Adrenal gland (tissue), 12 donors: ENCODE data around the gene TIGIT. TPM values are rescaled to one million over a fixed set of nuclear protein-coding genes. Genes with fewer than 3 reads are reported as not detected.

Experiments
- DNase-seq, 7 donors: peaks; one replicate each; pipeline ENCODE4 v3.0.0-alpha.2; 2019 to 2020
- H3K27ac ChIP-seq, 5 donors: fragments of 200-600 bp; sonication (generic) in 4 of 5; 1 replicate in 3 of 5; 2 replicates in 2 of 5; pipeline versions ENCODE4 v1.5.1 to v1.8.0; 2016 to 2020; ENCODE audit warnings: mild to moderate bottlenecking in 1 of 5
- H3K27me3 ChIP-seq: fragments of 200-600 bp; 2 replicates; pipeline ENCODE4 v1.8.0; 2021
- H3K36me3 ChIP-seq, 2 donors: fragments of 200-600 bp; replicated peaks in 1 of 2; 1 replicate in 1 of 2; 2 replicates in 1 of 2; pipeline versions ENCODE4 v1.5.1 to v1.8.0; 2018 to 2022
- H3K4me1 ChIP-seq, 2 donors: fragments of 200-600 bp; replicated peaks in 1 of 2; 1 replicate in 1 of 2; 2 replicates in 1 of 2; pipeline versions ENCODE4 v1.5.1 to v1.8.0; 2018 to 2021
- H3K4me3 ChIP-seq, 4 donors: fragments of 200-600 bp; sonication (generic) in 3 of 4; one replicate each; pipeline ENCODE4 v1.5.1; 2016 to 2018
- H3K9me3 ChIP-seq, 3 donors: fragments of 200-600 bp; sonication (generic) in 1 of 3; replicated peaks in 1 of 3; 1 replicate in 2 of 3; 2 replicates in 1 of 3; pipeline versions ENCODE4 v1.5.1 to v1.8.0; 2016 to 2021
- POLR2A ChIP-seq, 2 donors: fragments of 450-650 bp; IDR thresholded peaks; one replicate each; pipeline ENCODE4 v1.6.1; 2017; ENCODE audit warnings: antibody characterized with exemption in 2 of 2, mild to moderate bottlenecking in 2 of 2, moderate library complexity in 1 of 2
- WGBS, 4 donors: extraction: QIAGEN DNeasy Blood & Tissue Kit in 2 of 4; methylation state at CpG; one replicate each; pipeline versions ENCODE4 v1.1.5 to v1.1.7; 2013 to 2017; 5-methylcytosine and 5-hydroxymethylcytosine counted together
- intact Hi-C, 2 donors: fragments of 100-400 bp; cut with DNase I; formaldehyde crosslinking; loops; one replicate each; pipeline versions ENCODE4 v1.14.1 to v1.15.0; 2022 to 2023
- polyA plus RNA-seq, 3 donors: library from polyadenylated mRNA; stranded (reverse); fragments of 200-250 nt in 2 of 3; fragments of 350-450 nt in 1 of 3; fragmentation: Illumina TruSeq in 1 of 3; extraction: RNeasy Lipid Tissue Mini Kit (QIAGEN cat#74804) in 1 of 3; gene quantifications; one replicate each; pipeline ENCODE4 v1.2.3, GENCODE V29; 2013 to 2014
- total RNA-seq, 9 donors: library from RNA; depleted of rRNA in 4 of 9; stranded (reverse); fragments of >200 nt in 4 of 9; fragments of 120-200 nt in 1 of 9; fragmentation: NEBNext Ultra II Directional in 1 of 9; extraction: Animal tissue kit (Norgen Biotek cat#: 25700) in 1 of 9; gene quantifications; one replicate each; pipeline versions ENCODE4 v1.1.0 to v1.2.4, GENCODE V29; 2013 to 2023
- TF ChIP-seq, protein P1 (sequence below), 6 experiments: fragments of 450-650 bp in 4 of 6; fragments of 200-600 bp in 2 of 6; sonication (generic) in 1 of 6; IDR thresholded peaks; 1 replicate in 5 of 6; 2 replicates in 1 of 6; pipeline versions ENCODE4 v1.5.1 to v1.8.0; 2016 to 2021; ENCODE audit warnings: antibody characterized with exemption in 6 of 6, mild to moderate bottlenecking in 2 of 6, moderate library complexity in 1 of 6
- donor health status: healthy with polysubstance abuse.
- donor health status: Bipolar disorder and iron deficiency.
- donor health status: DM: yes; HTN: yes; CAD: no.
- donor health status: DM: no; HTN: no; CAD: no.
- donor health status: DM: no; HTN: no; CAD: no.
- donor health status: DM: yes; HTN: yes; CAD: no.

Gene TIGIT
- total and polyA plus RNA-seq, 12 donors, result 0.05 to 0.61 (median 0.24) TPM; not detected in 3

DNA sequence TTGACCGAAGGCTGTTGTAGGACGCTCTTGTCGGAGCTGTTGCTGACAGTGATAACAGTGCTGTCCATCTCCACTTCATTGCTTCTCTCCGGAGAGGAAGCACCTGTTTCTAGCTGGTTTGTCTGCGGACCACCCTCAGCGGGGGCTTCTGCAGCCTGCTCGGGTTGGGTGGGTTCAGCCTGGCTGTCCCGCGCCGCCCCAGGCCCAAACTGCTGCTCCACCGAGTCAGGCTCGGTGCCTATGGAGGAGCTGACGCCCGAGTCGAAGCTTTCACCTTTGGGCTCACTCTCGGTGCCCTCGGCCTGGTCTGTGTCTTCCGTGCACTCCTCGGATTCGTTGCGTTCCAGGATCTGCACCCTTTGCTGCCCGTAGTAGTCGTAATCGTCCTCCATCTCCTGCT lies 56.9 kb downstream of the TIGIT start:
- DNase-seq, result no peak
- Histone ChIP-seq H3K36me3 (peaks cover 0 to 27% of the 10 kb centered on the region in 2 donors), H3K4me1 (peaks cover 0 to 8% of the 10 kb centered on the region in 2 donors), H3K27me3 (no peaks in the 10 kb centered on the region), H3K27ac (no peak overlapping the region), H3K4me3 (no peak overlapping the region), H3K9me3 (no peaks in the 10 kb centered on the region)
- WGBS, 4 donors, result 97 to 98% (median 98%) methylated on average over 24 of the region's 24 CpGs
- intact Hi-C loops, result no loop called here
- TF ChIP-seq POLR2A (IDR thresholded peaks at IDR 0.05), result no peak
- TF ChIP-seq, protein P1, sequence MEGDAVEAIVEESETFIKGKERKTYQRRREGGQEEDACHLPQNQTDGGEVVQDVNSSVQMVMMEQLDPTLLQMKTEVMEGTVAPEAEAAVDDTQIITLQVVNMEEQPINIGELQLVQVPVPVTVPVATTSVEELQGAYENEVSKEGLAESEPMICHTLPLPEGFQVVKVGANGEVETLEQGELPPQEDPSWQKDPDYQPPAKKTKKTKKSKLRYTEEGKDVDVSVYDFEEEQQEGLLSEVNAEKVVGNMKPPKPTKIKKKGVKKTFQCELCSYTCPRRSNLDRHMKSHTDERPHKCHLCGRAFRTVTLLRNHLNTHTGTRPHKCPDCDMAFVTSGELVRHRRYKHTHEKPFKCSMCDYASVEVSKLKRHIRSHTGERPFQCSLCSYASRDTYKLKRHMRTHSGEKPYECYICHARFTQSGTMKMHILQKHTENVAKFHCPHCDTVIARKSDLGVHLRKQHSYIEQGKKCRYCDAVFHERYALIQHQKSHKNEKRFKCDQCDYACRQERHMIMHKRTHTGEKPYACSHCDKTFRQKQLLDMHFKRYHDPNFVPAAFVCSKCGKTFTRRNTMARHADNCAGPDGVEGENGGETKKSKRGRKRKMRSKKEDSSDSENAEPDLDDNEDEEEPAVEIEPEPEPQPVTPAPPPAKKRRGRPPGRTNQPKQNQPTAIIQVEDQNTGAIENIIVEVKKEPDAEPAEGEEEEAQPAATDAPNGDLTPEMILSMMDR (IDR thresholded peaks at IDR 0.05), result no peak

DNA sequence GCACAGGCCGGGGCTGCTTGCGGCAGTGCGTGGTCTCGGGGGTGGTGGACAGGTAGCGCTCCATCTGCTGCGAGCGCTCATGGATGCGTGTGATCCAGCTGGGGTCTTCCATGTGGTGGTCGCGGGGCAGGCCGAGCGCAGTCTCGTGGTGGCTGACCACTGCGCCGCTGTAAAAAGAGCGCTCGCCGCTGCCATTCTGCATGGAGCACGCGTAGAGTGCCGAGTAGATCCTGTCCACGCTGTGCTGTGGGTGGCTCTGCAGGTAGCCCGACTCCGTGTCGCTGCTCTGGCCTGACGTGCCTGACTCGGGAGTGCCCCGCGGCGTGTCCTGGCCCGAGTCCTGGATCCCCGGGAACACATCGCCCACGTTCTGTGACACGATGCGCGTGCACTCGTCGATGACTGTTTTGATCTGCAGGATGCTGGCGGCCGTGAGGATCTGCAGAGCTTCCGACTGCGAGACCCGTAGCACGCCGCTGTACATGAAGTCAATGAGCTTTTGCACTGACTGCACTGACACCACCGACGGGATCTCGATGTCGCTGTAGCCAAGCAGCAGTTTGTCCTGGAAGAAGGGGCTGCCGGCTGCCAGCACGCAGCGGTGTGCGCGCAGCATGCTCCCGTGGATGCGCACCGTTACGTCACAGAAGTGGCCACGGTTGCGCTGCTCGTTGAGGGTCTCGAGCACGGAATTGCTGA lies 57.4 kb downstream of the TIGIT start:
- Histone ChIP-seq H3K36me3 (peaks cover 0 to 27% of the 10 kb centered on the region in 2 donors), H3K4me1 (peaks cover 0 to 2% of the 10 kb centered on the region in 2 donors), H3K27ac (no peak overlapping the region), H3K9me3 (no peaks in the 10 kb centered on the region), H3K27me3 (no peaks in the 10 kb centered on the region), H3K4me3 (no peak overlapping the region)
- TF ChIP-seq, protein P1 (IDR thresholded peaks at IDR 0.05), result no peak
- no peak for TF ChIP-seq POLR2A (IDR thresholded peaks at IDR 0.05)
- intact Hi-C loops, result no loop called here
- 98 to 99% (median 98%) methylated on average over 33 to 64 of the region's 64 CpGs for WGBS, 4 donors
- no peak for DNase-seq

DNA sequence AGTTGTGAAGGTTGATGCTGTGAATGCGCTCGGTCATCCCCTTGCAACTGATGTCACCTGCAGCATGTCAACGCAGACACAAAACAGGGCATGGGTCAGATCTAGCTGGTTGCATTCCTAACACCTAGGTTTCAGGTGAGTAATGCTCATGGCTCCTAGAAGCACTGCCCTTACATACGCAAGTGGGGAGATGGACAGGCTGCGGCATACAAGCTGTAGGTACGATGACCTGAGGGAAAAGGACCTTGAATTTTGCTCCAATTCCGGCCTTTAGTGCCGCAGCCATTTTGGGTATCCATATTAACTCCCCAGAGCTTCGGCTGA lies 58.0 kb downstream of the TIGIT start:
- Histone ChIP-seq H3K27ac (no peak overlapping the region), H3K9me3 (no peaks in the 10 kb centered on the region), H3K4me1 (no peaks in the 10 kb centered on the region), H3K27me3 (no peaks in the 10 kb centered on the region), H3K4me3 (no peak overlapping the region), H3K36me3 (peaks cover 0 to 27% of the 10 kb centered on the region in 2 donors)
- intact Hi-C loops, result no loop called here
- 97 to 100% (median 97%) methylated on average over 8 to 9 of the region's 9 CpGs for WGBS, 4 donors
- no peak for TF ChIP-seq POLR2A (IDR thresholded peaks at IDR 0.05)
- TF ChIP-seq, protein P1 (IDR thresholded peaks at IDR 0.05), result no peak
- no peak for DNase-seq

DNA sequence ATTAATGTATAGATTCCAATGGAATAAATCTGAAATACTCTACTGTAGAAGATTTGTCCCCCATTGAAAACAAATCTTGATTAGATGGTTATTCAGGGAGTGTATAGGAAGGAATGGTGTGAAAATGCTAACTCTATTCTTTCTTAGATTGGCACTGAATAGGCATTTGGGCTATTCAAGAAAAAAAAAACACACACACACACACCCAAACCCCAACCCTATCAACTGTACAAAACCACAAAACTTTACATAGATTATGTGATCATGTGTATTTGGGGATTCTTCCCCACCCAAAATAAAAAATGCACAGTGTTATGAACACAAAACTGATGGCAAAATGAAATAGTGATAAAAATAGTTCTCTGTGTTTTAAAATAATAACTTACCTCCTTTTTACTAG lies 61.8 kb downstream of the TIGIT start:
- H3K36me3 ChIP-seq, result peaks cover 0 to 11% of the 10 kb centered on the region in 2 donors
- no peaks in the 10 kb centered on the region for H3K27me3 ChIP-seq
- no peaks in the 10 kb centered on the region for H3K4me1 ChIP-seq
- TF ChIP-seq, protein P1 (IDR thresholded peaks at IDR 0.05), result no peak
- TF ChIP-seq POLR2A (IDR thresholded peaks at IDR 0.05), result no peak
- no peak overlapping the region for H3K27ac ChIP-seq
- no peak for DNase-seq
- H3K4me3 ChIP-seq, result no peak overlapping the region
- no peaks in the 10 kb centered on the region for H3K9me3 ChIP-seq
- intact Hi-C loops, result no loop called here
